ENCODE measurements around the gene CD300A.

Gene CD300A

DNA sequence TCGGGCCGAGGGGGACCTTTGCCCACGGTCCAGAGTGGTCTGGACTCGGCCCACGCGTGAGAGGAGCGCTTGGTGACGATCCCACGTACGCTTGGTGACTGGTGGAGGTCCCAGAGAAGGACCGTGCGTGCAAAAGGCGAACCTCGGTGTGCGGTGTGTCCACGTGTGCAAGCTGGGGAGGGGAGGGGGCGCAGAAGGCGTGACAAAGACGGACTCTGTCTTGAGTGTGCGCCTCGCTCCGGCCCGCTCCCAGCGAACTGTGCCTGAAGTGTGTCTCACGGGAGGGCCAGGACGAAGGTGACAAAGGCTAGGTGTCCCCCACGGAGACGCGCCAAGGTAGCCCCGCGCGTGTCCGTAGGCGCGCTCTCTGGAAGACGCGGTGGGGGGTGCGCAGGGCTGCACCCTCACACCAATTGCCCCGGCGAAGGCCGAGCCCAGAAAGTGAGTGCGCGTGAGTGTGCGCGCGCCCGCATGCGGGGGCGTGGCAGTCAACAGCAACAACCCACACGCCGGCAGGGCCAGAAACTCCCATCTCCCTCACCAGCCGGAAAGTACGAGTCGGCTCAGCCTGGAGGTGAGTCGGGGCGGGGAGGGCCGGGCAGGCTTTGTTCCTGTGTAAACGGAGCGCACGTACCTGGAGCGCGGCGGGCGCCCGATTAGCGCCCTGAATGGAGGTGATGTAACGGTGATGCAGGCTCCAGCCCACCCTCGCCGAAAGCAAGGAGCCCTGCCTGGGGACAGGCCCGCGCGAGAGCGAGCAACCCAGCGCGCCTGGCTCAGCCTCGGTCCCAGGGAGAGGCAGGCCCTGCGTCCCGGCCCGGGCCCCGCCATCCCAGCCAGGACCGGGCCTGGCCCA, 34.6 kb upstream of the CD300A start, which contains the start of gene GPRC5C:
Gene GPRC5C (plus strand): TSS at position 521 of the 856 bp plus-strand sequence. CDS start 7,689 bp downstream, outside the sequence.
- no peak for TF ChIP-seq JUND (IDR thresholded peaks at IDR 0.05; ENCODE audit: low read depth)
- in situ Hi-C loops (cut with HindIII; ENCODE audit: low pct_unique_long_range_greater_than_20kb, low sequenced_read_pairs) = no loop called here

DNA sequence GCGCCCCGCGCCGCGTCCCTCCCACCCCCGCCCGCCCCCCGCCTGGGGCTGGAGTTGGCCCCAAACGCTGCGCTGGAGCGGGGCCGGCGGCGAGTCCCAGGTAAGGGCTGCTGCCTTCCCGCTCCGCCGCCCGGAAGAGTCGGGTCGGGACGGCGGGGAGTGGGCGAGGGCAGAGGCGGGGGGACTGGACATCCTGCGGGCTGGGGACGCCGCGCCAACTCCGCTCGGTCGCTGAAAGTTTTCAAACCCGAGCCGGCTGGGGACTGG, 34.1 kb upstream of the CD300A start:
- in situ Hi-C loops (cut with HindIII; ENCODE audit: low pct_unique_long_range_greater_than_20kb, low sequenced_read_pairs) = no loop called here
- no peak for DNase-seq (ENCODE audit: low read depth in 1 of 2, low spot score in 1 of 2)
- TF ChIP-seq JUND (IDR thresholded peaks at IDR 0.05; ENCODE audit: low read depth) = no peak

More for the DNA sequence above, 34.6 kb upstream of the CD300A start, which contains the start of gene GPRC5C:
- peak; percentile 97 to 98 for DNase-seq (ENCODE audit: low read depth in 1 of 2, low spot score in 1 of 2)

- DNase-seq (ENCODE audit: low read depth in 1 of 2, low spot score in 1 of 2) = peak in 1 of 2 experiments; percentile 32
- TF ChIP-seq JUND (IDR thresholded peaks at IDR 0.05; ENCODE audit: low read depth) = no peak
- in situ Hi-C loops (cut with HindIII; ENCODE audit: low pct_unique_long_range_greater_than_20kb, low sequenced_read_pairs) = no loop called here
These were observed 33.6 kb upstream of the CD300A start for GRCh38 chr17:74432766-74433391.

- in situ Hi-C loops (cut with HindIII; ENCODE audit: low pct_unique_long_range_greater_than_20kb, low sequenced_read_pairs) = no loop called here
- peak; percentile 70 to 80 for DNase-seq (ENCODE audit: low read depth in 1 of 2, low spot score in 1 of 2)
- TF ChIP-seq JUND (IDR thresholded peaks at IDR 0.05; ENCODE audit: low read depth) = no peak
These were observed 32.9 kb upstream of the CD300A start for GRCh38 chr17:74433421-74434121.

- in situ Hi-C loops (cut with HindIII; ENCODE audit: low pct_unique_long_range_greater_than_20kb, low sequenced_read_pairs) = no loop called here
- no peak for TF ChIP-seq JUND (IDR thresholded peaks at IDR 0.05; ENCODE audit: low read depth)
- no peak for DNase-seq (ENCODE audit: low read depth in 1 of 2, low spot score in 1 of 2)
These were observed 30.6 kb upstream of the CD300A start for GRCh38 chr17:74435775-74436359.

DNA sequence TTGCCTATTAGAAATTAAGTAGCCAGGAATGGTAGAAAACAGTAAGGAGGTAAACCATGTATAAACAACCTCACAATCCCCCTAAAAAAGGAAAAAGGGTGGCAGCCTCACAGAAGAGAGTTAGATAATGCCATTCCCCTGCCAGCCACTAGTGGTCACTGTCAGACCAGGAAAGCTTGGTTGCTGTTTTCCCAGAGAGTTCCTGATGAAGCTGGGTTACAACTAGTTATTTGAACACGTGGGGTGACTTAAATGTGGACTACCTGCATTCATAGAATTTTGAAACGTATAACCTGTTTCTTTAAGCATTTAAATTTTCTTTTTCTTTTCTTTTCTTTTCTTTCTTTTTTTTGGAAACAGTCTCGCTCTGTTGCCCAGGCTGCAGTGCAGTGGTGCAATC, 28.7 kb upstream of the CD300A start:
- peak in 1 of 2 experiments; percentile 49 for DNase-seq (ENCODE audit: low read depth in 1 of 2, low spot score in 1 of 2)
- no peak for TF ChIP-seq JUND (IDR thresholded peaks at IDR 0.05; ENCODE audit: low read depth)
- in situ Hi-C loops (cut with HindIII; ENCODE audit: low pct_unique_long_range_greater_than_20kb, low sequenced_read_pairs) = no loop called here

DNA sequence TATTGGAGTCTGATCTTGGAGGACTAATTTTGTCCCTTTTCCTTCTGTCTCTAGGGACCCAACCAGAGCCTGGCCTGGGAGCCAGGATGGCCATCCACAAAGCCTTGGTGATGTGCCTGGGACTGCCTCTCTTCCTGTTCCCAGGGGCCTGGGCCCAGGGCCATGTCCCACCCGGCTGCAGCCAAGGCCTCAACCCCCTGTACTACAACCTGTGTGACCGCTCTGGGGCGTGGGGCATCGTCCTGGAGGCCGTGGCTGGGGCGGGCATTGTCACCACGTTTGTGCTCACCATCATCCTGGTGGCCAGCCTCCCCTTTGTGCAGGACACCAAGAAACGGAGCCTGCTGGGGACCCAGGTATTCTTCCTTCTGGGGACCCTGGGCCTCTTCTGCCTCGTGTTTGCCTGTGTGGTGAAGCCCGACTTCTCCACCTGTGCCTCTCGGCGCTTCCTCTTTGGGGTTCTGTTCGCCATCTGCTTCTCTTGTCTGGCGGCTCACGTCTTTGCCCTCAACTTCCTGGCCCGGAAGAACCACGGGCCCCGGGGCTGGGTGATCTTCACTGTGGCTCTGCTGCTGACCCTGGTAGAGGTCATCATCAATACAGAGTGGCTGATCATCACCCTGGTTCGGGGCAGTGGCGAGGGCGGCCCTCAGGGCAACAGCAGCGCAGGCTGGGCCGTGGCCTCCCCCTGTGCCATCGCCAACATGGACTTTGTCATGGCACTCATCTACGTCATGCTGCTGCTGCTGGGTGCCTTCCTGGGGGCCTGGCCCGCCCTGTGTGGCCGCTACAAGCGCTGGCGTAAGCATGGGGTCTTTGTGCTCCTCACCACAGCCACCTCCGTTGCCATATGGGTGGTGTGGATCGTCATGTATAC, 26.5 kb upstream of the CD300A start:
- in situ Hi-C loops (cut with HindIII; ENCODE audit: low pct_unique_long_range_greater_than_20kb, low sequenced_read_pairs) = no loop called here

GRCh38 chr17:74441537-74441936, 24.9 kb upstream of the CD300A start:
- TF ChIP-seq JUND (IDR thresholded peaks at IDR 0.05; ENCODE audit: low read depth) = no peak
- DNase-seq (ENCODE audit: low read depth in 1 of 2, low spot score in 1 of 2) = no peak
- in situ Hi-C loops (cut with HindIII; ENCODE audit: low pct_unique_long_range_greater_than_20kb, low sequenced_read_pairs) = no loop called here

More for the DNA sequence above, 26.5 kb upstream of the CD300A start:
- DNase-seq (ENCODE audit: low read depth in 1 of 2, low spot score in 1 of 2) = no peak
- no peak for TF ChIP-seq JUND (IDR thresholded peaks at IDR 0.05; ENCODE audit: low read depth)

GRCh38 chr17:74442291-74442669, 24.2 kb upstream of the CD300A start:
- in situ Hi-C loops (cut with HindIII; ENCODE audit: low pct_unique_long_range_greater_than_20kb, low sequenced_read_pairs) = no loop called here
- TF ChIP-seq JUND (IDR thresholded peaks at IDR 0.05; ENCODE audit: low read depth) = no peak
- no peak for DNase-seq (ENCODE audit: low read depth in 1 of 2, low spot score in 1 of 2)

DNA sequence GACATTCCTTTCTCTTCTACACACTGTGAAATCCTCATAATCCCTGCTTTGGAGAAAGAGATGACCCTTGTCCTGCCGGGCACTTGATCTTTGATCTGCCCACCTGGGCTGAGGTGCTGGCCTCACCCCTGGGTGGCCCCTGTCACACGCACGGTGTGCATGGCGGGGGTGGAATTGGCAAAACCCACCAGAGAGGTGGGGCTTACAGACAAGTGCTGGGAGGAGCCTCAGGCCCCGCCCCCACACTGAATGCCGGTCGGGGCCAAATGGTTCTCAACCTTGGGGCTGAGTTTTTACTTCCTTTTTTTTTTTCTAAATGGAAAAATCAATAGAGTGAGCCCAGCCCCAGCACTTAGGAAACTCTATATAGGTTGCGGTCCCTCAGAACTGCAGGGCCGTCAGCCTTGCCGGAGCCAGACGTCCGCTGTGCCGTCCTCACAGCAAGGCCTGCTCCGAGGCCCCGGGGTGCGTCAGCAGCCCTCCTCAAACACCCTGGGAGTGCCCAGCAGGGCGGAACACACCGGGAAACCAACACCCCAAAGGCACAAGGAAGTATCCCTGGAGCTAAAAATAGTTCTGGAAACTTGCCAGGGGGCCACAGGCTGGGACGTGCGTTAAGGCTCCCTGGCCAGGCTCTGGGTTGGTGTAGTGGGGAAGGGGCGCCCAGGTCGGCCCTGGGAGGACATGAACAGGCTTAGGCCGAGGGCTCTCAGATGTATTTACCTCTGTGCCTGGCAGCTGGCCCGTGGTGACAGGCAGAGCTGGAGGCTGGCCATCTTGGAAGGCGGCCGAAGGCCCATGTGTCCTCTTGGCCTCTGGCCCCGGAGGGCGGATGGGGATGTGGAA, 23.5 kb upstream of the CD300A start:
- DNase-seq (ENCODE audit: low read depth in 1 of 2, low spot score in 1 of 2) = peak; percentile 63 to 86
- in situ Hi-C loops (cut with HindIII; ENCODE audit: low pct_unique_long_range_greater_than_20kb, low sequenced_read_pairs) = no loop called here
- no peak for TF ChIP-seq JUND (IDR thresholded peaks at IDR 0.05; ENCODE audit: low read depth)
